ENCODE results near the gene EFEMP2. TPM values are rescaled to one million over a fixed set of nuclear protein-coding genes. Genes with fewer than 3 reads are reported as not detected.

The EFEMP2 gene
- polyA plus RNA-seq, 6 donors from 2014 or later, result 0.29 to 1.5 (median 1.1) TPM; not detected in 3

DNA sequence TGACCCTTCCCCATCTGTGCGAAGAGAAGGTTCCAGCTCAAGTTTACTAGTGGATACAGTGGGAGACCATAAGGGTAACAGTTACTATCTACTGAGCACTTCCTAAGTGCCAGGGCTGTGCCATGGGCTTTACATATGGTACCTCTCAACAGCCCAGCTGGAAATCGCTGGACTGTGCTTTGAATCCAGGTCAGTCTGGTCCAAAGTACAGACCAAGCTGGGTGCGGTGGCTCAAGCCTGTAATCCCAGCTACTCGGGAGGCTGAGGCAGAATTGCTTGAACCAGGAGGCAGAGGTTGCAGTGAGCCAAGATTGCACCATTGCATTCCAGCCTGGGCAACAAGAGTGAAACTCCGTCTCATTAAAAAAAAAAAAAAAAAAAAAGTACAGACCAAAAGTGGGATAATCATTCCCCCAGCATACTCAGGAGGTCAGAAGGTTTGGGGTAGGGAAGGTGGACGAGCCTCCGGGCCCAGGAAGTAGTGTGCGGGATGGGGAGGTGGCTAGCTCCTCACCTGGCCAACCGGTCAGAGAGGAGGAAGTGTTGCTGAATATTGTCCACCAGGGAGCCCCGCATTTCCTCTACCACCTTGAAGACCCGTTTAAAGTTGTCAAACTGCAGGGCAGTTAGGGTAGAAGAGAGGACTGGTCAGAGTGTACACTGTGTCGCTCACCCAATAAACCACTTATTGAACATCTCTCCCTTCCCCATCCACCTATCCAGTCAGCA is 13.4 kb upstream of the EFEMP2 start:
- H3K27ac Mint-ChIP-seq, result peak overlapping the region in 1 of 6 donors; percentile 48
- no peak for DNase-seq
- peak overlapping the region in 6 of 8 donors; percentile 44 to 97 (median 93) for H3K4me3 Mint-ChIP-seq
- no peaks in the 10 kb centered on the region for H3K9me3 Mint-ChIP-seq
- H3K36me3 Mint-ChIP-seq, result peaks cover 0 to 4% of the 10 kb centered on the region in 2 donors
- peaks cover 44 to 61% (median 60%) of the 10 kb centered on the region in 3 donors for H3K4me1 Mint-ChIP-seq
- no peak for ATAC-seq (ENCODE audit: low read depth in 2 of 2)
- H3K27me3 Mint-ChIP-seq, result no peaks in the 10 kb centered on the region

DNA sequence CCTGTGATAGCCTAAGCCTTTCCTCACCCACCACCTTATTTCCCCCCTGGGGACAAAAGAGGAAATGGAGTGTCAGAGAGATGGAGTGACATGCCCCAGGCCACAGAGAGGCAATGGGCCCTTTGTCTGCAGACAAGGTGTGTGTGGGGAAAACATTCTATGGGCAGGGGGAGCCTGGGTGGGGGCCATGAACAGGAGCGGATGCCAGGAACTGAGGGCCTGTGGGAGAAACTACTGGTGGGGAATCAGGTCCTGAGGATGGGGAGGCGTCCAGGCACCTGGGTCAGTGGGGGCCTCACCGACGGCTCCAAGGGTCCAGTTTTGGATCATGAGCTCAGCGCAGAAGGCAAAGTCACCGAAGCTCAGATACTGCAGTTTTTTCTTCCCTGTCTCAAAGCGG is 12.6 kb upstream of the EFEMP2 start:
- H3K9me3 Mint-ChIP-seq, result no peaks in the 10 kb centered on the region
- no peaks in the 10 kb centered on the region for H3K27me3 Mint-ChIP-seq
- peak overlapping the region in 3 of 8 donors; percentile 47 to 70 (median 57) for H3K4me3 Mint-ChIP-seq
- DNase-seq, result no peak
- ATAC-seq (ENCODE audit: low read depth in 2 of 2), result no peak
- H3K4me1 Mint-ChIP-seq, result peaks cover 49 to 63% (median 61%) of the 10 kb centered on the region in 3 donors
- peaks cover 0 to 4% of the 10 kb centered on the region in 2 donors for H3K36me3 Mint-ChIP-seq
- peak overlapping the region in 4 of 6 donors; percentile 38 to 73 (median 61) for H3K27ac Mint-ChIP-seq

DNA sequence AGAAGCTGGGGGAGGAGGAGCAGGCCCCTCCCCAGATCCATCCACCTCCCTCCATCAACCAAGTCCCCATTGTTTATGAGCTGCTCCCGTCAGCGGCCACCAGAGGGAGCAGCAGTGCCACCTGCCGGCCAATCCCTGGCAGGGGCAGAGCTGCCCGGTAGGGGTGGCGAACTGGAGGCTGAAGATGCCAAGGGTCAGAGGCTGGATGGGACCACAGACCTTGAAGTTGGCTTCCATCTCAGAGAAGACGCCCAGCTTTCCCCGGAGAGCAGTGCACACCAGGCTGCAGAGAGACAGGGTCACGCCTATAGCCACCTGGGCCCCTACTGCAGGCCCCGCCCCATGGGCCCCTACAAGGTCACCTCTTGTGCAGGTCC is 12.1 kb upstream of the EFEMP2 start:
- ATAC-seq (ENCODE audit: low read depth in 2 of 2), result peak; percentile 49 to 54
- H3K4me1 Mint-ChIP-seq, result peaks cover 43 to 60% (median 56%) of the 10 kb centered on the region in 3 donors
- no peaks in the 10 kb centered on the region for H3K27me3 Mint-ChIP-seq
- H3K27ac Mint-ChIP-seq, result peak overlapping the region in 2 of 6 donors; percentile 69 to 73
- DNase-seq, result peak; percentile 85
- H3K4me3 Mint-ChIP-seq, result peak overlapping the region in 5 of 8 donors; percentile 15 to 70 (median 47)
- H3K36me3 Mint-ChIP-seq, result peaks cover 0 to 4% of the 10 kb centered on the region in 2 donors
- H3K9me3 Mint-ChIP-seq, result no peaks in the 10 kb centered on the region

DNA sequence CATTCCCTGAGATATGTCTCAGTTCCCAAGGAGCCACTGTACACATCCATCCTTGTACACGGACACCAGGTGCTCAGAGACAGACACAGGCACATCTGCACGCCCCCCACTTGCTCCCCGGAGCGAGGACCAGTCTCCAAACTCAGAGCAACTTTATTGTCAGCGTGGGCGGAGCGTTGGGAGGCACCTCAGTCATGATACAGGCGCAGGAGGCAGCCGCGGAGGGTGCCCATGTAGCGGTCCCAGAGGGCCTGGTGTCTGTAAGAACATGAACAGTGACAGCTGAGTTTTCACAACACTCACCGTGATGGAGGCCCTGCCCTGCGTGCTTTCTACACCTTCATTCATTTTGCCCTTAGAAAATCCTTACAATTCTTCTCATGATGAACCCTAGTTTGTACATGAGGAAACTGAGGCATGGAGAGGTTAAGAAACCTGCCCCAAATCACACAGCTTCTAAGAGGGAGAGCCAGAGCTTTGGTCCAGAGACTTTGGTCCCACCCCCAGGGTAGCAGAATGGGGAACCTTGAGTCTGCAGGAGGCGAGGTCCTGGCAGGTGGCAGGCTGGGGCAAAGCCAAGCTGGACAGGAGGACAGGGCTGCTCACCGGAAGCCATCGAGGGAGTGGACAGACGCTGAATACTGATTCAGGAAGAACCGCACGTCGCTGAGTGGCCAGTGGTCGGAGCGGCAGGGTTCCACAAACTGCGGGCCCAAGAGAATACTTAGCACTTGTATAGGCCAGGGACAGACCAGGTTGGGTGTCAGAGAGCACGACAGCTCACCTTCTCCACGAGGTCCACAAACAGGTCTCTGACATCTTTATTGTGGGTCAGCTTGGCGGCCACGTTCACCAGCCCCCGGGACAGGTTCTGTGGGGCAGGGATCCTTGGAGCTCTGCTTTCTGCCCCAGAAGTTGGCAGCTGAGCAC is 11.5 kb upstream of the EFEMP2 start:
- H3K4me3 Mint-ChIP-seq, result peak overlapping the region in 2 of 8 donors; percentile 42 to 70
- peaks cover 0 to 4% of the 10 kb centered on the region in 2 donors for H3K36me3 Mint-ChIP-seq
- DNase-seq, result no peak

DNA sequence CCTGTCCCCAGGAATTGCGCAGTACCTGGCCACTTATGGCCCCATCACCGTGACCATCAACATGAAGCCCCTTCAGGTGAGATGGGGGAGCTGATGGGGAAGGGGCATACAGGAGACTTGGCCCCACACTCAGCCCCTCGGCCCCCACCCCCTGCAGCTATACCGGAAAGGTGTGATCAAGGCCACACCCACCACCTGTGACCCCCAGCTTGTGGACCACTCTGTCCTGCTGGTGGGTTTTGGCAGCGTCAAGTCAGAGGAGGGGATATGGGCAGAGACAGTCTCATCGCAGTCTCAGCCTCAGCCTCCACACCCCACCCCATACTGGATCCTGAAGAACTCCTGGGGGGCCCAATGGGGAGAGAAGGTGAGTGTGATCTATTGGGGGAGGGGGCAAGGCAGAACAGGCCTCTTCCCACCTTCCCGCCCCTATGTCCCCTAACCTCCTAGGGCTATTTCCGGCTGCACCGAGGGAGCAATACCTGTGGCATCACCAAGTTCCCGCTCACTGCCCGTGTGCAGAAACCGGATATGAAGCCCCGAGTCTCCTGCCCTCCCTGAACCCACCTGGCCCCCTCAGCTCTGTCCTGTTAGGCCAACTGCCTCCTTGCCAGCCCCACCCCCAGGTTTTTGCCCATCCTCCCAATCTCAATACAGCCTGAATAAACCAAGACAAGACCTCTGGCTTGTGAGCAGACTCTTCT is 10.6 kb upstream of the EFEMP2 start:
- H3K4me1 Mint-ChIP-seq, result peaks cover 30 to 52% (median 41%) of the 10 kb centered on the region in 3 donors
- H3K36me3 Mint-ChIP-seq, result peaks cover 0 to 4% of the 10 kb centered on the region in 2 donors
- no peaks in the 10 kb centered on the region for H3K9me3 Mint-ChIP-seq
- no peak overlapping the region for H3K4me3 Mint-ChIP-seq
- peak overlapping the region in 1 of 6 donors; percentile 76 for H3K27ac Mint-ChIP-seq
- H3K27me3 Mint-ChIP-seq, result no peaks in the 10 kb centered on the region
- no peak for DNase-seq
- no peak for ATAC-seq (ENCODE audit: low read depth in 2 of 2)

More for the DNA sequence above, 11.5 kb upstream of the EFEMP2 start:
- Mint-ChIP-seq H3K4me1 (peaks cover 37 to 58% (median 49%) of the 10 kb centered on the region in 3 donors), H3K27ac (peak overlapping the region in 3 of 6 donors; percentile 49 to 73 (median 69)), H3K27me3 (no peaks in the 10 kb centered on the region), H3K9me3 (no peaks in the 10 kb centered on the region)
- no peak for ATAC-seq (ENCODE audit: low read depth in 2 of 2)

DNA sequence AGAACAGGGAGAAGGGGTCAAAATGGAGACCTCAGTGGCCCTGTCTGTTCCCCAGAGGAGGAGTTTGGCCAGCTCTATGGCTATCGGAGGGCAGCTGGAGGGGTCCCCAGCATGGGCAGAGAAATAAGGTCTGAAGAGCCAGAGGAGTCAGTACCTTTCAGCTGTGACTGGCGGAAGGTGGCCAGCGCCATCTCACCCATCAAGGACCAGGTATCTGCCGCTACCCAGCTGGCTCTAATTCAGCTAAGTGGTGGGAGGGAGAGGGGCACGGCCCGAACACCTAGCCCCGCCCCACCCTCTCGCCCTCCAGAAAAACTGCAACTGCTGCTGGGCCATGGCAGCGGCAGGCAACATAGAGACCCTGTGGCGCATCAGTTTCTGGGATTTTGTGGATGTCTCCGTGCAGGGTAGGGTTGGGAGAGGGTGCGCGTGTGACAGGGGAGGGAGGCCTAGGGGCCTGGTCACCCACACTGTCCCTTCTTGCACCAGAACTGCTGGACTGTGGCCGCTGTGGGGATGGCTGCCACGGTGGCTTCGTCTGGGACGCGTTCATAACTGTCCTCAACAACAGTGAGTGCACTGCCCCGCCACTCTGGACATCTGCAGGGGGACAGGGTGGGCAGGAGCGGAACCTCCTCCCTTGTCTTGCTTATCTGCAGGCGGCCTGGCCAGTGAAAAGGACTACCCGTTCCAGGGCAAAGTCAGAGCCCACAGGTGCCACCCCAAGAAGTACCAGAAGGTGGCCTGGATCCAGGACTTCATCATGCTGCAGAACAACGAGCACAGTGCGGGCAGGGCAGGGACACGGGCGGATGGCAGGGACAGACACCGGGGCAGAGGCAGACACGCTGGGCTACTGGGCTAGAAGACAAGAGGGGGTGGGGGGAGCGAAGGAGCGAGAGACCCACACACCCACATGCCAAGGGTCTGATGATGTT is 9.8 kb upstream of the EFEMP2 start:
- no peaks in the 10 kb centered on the region for H3K27me3 Mint-ChIP-seq
- H3K27ac Mint-ChIP-seq, result peak overlapping the region in 2 of 6 donors; percentile 76 to 84
- H3K9me3 Mint-ChIP-seq, result no peaks in the 10 kb centered on the region
- peaks cover 23 to 47% (median 33%) of the 10 kb centered on the region in 3 donors for H3K4me1 Mint-ChIP-seq
- peak overlapping the region in 1 of 8 donors; percentile 44 for H3K4me3 Mint-ChIP-seq
- DNase-seq (no peak), ATAC-seq (ENCODE audit: low read depth in 2 of 2) (no peak)
- peaks cover 0 to 4% of the 10 kb centered on the region in 2 donors for H3K36me3 Mint-ChIP-seq

DNA sequence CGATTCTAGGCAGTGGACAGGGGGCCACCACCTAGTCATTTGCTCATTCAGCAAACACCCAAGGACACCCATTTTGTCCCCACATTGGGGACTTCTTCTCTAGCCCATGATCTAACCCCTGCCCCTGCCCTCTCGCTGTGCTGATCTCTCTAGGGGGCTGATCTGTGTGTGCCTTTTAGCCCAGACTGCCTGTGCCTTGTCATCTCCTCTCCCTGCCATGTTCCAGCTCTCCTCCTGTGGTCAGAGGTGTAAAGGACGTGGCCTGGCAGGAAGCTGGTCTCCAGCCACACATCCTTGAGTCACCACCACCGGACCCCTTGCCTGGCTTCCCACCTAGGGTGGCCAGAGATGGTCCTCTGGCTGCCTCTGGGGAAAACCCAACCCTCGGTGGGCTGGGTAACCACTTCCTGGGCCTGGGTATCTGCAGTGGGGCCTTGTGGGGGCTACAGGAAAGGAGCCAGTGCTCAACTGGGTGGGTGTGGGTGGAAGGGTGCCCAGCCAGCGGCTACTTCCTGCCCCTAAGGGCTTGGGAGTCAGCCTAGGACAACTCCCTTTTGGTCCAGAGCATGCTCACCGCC is 8.3 kb upstream of the EFEMP2 start:
- Mint-ChIP-seq H3K27me3 (no peaks in the 10 kb centered on the region), H3K27ac (peak overlapping the region in 2 of 6 donors; percentile 80 to 85), H3K4me3 (no peak overlapping the region), H3K4me1 (peaks cover 15 to 32% (median 21%) of the 10 kb centered on the region in 3 donors), H3K36me3 (peaks cover 0 to 4% of the 10 kb centered on the region in 2 donors), H3K9me3 (no peaks in the 10 kb centered on the region)
- ATAC-seq (ENCODE audit: low read depth in 2 of 2) (no peak), DNase-seq (no peak)

DNA sequence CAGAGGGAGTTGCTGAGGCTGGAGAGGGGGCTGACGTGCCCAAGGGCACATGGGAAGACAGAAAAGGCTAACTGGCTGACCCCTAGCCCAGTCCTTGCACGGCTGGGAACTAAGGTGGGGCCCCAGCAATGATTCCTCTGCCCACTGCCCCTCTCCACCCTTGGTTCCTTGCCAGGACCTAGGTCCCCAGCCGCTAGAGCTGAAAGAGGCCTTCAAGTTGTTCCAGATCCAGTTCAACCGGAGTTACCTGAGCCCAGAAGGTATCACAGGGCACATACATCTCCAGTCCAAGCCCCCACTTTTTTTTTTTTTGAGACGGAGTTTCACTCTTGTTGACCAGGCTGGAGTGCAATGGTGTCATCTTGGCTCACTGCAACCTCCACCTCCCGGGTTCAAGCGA is 7.4 kb upstream of the EFEMP2 start:
- H3K4me1 Mint-ChIP-seq, result peaks cover 12 to 28% (median 15%) of the 10 kb centered on the region in 3 donors
- H3K27ac Mint-ChIP-seq, result peak overlapping the region in 1 of 6 donors; percentile 5
- H3K4me3 Mint-ChIP-seq, result peak overlapping the region in 1 of 8 donors; percentile 27
- H3K9me3 Mint-ChIP-seq, result no peaks in the 10 kb centered on the region
- no peaks in the 10 kb centered on the region for H3K27me3 Mint-ChIP-seq
- ATAC-seq (ENCODE audit: low read depth in 2 of 2) (no peak), DNase-seq (no peak)
- H3K36me3 Mint-ChIP-seq, result peaks cover 0 to 4% of the 10 kb centered on the region in 2 donors

DNA sequence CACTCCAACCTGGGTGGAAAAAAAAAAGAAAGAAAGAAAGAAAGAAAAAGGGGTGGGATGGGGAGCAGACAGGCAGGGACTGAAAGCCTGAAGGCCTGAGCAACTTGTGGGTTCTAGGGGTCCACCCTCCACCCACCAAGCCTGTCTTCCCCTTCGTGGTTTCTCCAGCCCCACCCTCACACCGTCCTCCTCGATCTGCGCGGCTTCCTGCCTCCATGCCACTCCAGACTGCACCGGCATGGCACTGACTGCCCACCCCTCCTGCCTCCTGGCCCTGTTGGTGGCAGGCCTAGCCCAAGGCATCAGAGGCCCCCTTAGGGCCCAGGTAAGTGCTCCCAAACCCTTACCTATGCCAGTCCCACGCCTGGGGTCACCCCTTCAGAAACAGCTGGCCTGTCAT is 7.0 kb upstream of the EFEMP2 start, which contains the start of gene CTSW:
Gene CTSW (plus strand): TSS at position 221 of the 400 bp plus-strand sequence. CDS start 18 bp downstream, at position 239.
- peak within 1 kb of the TSS in 2 of 6 donors; percentile 29 to 81 for H3K27ac Mint-ChIP-seq
- peaks cover 8 to 23% (median 11%) of the 10 kb centered on the region in 3 donors for H3K4me1 Mint-ChIP-seq
- H3K27me3 Mint-ChIP-seq, result no peaks in the 10 kb centered on the region
- H3K9me3 Mint-ChIP-seq, result no peaks in the 10 kb centered on the region
- DNase-seq, result no peak
- ATAC-seq (ENCODE audit: low read depth in 2 of 2), result no peak
- peak within 1 kb of the TSS in 1 of 8 donors; percentile 27 for H3K4me3 Mint-ChIP-seq
- H3K36me3 Mint-ChIP-seq, result peaks cover 0 to 3% of the 10 kb centered on the region in 2 donors

DNA sequence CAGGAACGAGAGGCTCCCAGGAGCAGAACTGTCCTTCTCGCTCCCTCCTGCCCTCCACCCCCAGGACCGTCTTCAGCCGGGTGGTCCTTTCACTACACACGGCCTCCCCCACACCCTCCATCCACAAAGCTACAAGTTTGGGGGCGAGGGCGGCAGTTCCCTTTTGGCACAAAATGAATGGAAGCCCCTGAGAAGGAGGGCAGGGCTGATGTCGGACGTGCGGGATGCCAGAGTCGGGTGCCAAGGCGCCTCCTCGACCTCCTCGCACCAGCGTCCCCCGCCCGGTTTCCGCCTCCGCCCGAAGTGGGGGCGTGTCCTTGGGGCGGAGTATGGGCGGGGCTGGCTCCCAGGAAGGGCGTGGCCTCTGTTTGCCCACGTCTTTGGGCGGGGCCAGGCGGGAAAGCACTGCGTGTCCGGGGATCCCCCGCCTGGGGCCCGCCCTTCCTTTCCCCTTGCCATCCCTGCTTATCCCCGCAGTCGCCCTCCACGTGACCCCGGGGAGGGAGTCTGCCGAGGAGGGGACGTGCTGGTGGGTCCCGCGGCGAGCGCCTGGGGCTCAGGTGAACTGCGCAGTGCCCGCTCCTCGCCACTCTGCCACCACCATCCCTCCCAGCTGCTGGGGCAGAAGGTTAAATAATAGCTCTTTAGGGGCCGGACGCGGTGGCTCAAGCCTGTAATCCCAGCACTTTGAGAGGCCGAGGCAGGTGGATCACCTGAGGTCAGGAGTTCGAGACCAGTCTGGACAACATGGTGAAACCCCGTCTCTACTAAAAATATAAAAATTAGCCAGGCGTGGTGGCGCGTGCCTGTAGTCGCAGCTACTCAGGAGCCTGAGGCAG is 937 bp upstream of the EFEMP2 start:
- DNase-seq (peak; percentile 98), ATAC-seq (ENCODE audit: low read depth in 2 of 2) (peak; percentile 88 to 92)
- Mint-ChIP-seq H3K36me3 (no peaks in the 10 kb centered on the region), H3K4me1 (peaks cover 22% of the 10 kb centered on the region in 3 donors), H3K9me3 (no peaks in the 10 kb centered on the region), H3K4me3 (peak overlapping the region; percentile 83 to 94 (median 89)), H3K27me3 (peaks cover 0 to 7% (median 0%) of the 10 kb centered on the region in 3 donors), H3K27ac (peak overlapping the region; percentile 84 to 98 (median 97))

All from naive B cell (primary cell).